ENCODE results near the gene KARS1.
"Not testable (repeated sequence)": the region's sequence is repeated elsewhere in the genome, so short reads cannot be mapped to it uniquely, and the experiment has no call there.

Gene KARS1

DNA sequence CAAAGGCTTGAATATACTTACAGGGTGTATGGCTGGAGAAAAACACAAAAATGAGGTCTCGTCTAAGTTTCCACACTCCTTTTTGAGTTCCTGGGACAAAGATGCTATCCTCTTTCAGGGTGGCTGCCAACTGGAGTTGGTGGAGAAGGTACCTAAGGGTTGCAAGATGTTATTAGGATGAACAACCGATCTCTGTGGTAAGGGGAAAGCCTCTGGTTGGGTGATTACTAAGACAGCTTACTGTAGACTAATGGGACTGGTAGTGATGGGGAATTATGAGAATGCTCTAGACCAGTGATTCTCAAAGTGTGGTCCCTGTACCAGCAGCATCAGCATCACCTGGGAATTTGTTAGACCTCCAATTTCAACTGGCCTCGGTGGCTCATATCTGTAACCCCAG, 30.3 kb downstream of the KARS1 start:
- no peak for TF ChIP-seq GATA1 (IDR thresholded peaks at IDR 0.05; ENCODE audit: low read depth, low read length)
- TF ChIP-seq POLR2A (IDR thresholded peaks at IDR 0.05; ENCODE audit: low read length), result no peak
- DNase-seq, result no peak

DNA sequence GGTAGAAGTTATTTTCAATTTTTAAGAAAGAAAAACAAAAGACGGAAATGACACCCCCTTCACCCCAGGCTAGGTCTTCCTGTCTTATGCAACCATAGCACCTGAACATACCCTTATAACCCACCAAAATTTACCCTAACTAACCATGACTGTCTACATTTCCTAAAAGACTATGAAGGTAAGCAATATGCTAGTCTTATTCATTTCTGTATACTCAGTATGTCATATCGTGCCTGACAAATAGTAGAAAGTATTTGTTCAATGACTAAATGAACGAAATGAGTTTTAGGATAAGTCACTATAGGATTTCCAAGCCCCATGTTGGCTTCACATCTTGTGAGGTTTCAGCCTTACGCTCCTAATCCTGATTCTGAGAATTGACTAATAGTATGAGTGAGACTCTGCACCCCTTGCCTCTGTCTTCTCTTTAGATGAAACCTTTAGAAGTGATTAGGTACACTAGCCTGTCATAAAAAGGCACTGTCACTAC, 30.9 kb downstream of the KARS1 start:
- no peak for DNase-seq
- no peak for TF ChIP-seq POLR2A (IDR thresholded peaks at IDR 0.05; ENCODE audit: low read length)
- no peak for TF ChIP-seq GATA1 (IDR thresholded peaks at IDR 0.05; ENCODE audit: low read depth, low read length)

DNA sequence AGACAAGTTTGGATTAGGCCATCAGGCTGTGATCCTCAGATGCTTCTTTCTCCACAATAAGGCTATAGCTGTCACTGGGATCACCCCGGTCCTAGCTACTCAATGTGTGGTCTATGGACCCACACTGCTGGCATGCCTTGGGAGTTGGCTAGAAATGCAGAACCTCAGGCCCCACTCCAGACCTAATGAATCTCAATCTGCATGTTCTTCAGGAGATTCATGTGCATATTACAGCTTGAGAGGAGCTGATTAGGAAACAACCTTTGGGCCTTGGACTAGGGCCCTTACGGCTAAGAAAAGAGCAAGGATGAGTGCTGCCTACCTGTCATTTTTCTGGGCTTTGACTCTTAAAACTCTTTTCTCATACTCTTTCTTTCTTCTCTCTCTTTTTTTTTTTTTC, 31.8 kb downstream of the KARS1 start:
- no peak for TF ChIP-seq POLR2A (IDR thresholded peaks at IDR 0.05; ENCODE audit: low read length)
- no peak for TF ChIP-seq GATA1 (IDR thresholded peaks at IDR 0.05; ENCODE audit: low read depth, low read length)
- no peak for DNase-seq

DNA sequence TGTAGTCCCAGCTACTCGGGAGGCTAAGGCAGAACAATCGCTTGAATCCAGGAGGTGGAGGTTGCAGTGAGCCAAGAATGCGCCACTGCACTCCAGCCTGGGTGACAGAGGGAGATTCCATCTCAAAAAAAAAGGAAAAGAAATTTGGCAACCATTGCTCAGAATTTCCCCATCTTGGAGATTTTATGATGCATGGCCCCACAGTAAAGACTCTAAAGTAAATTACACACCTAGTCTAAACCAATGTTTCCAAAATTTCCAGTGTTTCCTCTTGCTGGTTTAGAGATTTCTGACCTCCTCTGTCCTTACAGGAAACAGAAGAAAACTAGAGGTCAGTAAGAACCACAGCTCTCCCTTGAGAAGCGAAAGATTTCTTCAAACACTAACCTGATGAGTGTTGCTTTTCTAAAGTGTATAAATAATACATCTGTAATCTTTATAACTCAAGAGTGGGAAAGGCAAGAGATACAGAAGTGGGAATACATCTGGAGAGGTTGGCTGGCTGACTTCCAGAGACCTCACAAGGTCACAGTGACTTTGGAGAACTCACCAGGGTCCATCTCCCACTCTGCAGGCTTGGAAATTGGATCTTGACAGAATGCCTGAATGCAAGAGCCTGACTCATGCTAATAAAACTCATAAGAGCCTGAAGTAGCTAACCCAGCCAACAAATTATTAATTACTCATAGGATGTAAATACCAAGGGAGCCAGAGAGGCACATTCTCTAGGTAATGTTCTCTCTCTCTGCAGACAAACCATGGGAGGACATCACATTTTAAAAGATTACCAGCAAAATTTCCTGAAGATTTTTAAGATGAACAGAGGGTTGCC, 33.2 kb downstream of the KARS1 start:
- no peak for TF ChIP-seq POLR2A (IDR thresholded peaks at IDR 0.05; ENCODE audit: low read length)
- no peak for TF ChIP-seq GATA1 (IDR thresholded peaks at IDR 0.05; ENCODE audit: low read depth, low read length)
- no peak for DNase-seq

DNA sequence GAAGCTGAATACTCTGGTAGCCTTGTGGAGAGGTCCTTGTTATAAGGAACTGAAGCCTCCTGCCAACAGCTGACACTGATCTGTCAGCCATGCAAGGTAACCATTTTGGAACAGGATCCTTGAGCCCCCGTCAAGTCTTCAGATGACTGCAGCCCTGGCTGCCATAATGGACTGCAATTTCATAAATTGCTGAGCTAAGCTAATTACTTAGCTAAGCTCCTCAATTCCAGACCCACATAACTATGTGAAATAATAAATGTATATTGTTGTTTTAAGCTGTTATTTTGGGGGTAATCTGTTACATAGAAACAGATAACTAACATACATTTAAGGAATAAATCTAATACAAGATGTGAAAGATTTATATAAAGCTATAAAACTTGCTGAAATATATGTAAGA, 41.0 kb downstream of the KARS1 start:
- DNase-seq, result no peak
- no peak for TF ChIP-seq GATA1 (IDR thresholded peaks at IDR 0.05; ENCODE audit: low read depth, low read length)
- no peak for TF ChIP-seq POLR2A (IDR thresholded peaks at IDR 0.05; ENCODE audit: low read length)

DNA sequence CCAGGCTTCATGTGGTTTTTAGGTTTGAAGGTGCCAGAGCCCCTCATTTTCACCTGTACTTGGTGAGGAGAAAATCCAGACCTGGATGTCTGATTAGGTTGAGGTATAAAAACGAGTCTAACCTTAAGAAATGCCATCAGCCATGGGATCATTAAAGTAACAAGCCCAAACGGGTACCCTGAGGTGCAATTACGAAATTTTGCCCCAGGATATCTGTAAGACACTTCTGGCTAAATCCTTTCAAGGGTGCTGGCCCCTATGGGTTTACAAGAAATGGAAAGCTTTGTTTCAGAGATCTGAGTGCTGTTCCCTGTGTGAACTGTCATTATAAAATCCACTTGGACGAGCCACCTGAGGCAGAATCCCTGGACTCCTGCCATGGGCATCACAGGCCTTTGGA, 44.2 kb downstream of the KARS1 start:
- no peak for TF ChIP-seq POLR2A (IDR thresholded peaks at IDR 0.05; ENCODE audit: low read length)
- no peak for TF ChIP-seq GATA1 (IDR thresholded peaks at IDR 0.05; ENCODE audit: low read depth, low read length)
- no peak for DNase-seq

DNA sequence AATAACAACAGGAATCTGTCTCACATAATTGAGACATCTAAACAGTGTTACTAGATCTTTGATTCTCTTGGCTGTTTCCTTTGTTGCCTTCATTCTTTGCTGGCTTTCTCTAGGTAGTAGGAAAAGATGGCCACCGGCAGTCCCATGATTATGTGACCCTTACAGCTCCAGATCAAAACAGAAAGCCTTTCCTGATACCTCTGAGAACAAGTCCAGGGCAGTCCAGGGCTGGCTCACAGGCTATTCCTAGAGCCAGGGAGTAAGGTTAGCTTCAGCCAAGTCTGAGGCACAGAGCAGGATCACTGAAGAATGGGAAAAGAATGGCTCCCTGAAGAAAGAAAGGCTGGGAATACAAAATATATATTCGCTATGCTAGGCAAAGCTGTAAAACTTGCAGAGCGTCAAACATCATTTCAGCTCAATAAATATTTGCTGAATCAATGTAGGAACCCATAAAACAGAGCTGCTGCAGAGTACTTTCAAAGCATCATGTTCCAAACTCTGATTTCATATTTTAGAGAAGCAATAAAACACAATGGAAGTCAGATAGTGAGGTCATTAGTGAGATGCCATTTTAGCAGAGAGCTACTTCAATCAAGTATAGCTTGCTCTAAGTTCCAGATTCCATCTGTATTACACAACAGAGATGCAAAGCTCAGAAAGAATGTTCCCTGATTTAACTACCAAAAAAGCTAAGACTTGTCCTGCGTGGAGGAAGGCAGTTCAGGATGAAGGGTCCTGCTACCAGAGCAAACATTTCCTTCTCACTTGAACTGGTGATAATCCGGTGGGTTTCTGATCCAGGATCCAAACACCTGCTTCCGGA, 47.8 kb downstream of the KARS1 start:
- TF ChIP-seq GATA1 (IDR thresholded peaks at IDR 0.05; ENCODE audit: low read depth, low read length) (no peak), POLR2A (IDR thresholded peaks at IDR 0.05; ENCODE audit: low read length) (no peak)
- DNase-seq, result no peak

DNA sequence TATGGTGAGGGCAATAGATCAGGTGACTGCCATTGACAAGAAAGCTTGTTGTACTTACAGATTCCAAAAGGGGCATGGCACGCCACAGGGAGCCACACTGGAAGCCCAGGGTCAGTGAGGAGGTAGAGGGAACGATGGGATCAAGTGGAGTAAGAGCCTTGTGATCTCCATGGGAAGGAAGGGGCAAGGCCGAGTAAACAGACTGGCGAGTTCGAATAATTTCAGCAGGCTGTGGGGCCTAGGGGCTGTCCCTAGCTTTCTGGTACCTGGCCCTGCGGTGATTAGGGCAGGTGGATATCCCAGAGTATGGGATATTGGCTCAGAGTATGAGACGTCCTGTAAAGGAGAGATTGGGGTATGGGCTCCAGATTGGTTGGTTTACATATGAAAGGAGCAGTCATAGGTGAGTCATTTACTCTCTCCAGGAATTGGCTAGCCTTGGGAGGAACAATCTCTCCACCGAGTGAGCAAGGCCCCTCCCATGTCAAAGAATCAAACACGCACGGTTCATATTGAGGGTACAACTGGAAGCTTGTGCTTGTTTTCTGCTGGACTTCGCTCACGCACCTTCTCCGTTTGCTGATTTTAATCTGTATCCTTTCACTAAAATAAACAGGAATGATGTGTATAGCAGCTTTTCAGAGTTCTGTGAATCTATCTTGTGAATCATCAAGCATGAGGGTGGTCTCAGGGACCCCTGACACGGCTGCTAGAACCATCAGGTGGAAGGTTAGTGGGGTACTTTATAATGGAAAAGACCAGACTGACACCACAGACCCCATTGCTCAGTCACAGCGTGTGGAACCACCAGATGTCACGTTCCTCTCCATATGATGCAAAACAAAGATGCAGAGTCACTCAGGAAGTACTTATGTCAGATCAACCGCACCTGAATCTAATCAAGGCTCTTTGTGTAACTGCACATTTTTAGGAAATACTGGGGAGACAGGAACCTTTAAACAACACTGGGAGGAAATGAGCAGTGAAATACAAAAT, 53.3 kb downstream of the KARS1 start:
- TF ChIP-seq POLR2A (IDR thresholded peaks at IDR 0.05; ENCODE audit: low read length) (no peak), GATA1 (IDR thresholded peaks at IDR 0.05; ENCODE audit: low read depth, low read length) (no peak)
- DNase-seq, result peak in 1 of 2 experiments; percentile 33

DNA sequence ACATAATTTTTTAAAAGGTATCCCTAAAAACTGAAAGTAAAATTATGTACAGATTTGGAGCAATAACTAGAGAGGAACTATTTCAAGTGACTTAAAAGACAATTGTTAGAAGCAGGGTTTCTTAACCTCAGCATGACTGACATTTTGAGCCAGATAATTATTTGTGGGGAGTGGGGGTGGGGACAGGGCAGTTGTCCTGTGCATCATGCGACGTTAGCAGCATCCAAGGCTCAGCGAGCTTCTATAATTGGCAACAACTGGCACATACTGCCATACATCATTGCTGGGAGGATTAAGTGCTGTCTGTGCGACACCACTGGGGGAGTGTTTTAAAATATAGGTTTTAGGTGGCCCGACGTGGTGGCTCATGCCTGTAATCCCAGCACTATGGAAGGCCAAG, 54.2 kb downstream of the KARS1 start:
- TF ChIP-seq POLR2A (IDR thresholded peaks at IDR 0.05; ENCODE audit: low read length) (no peak), GATA1 (IDR thresholded peaks at IDR 0.05; ENCODE audit: low read depth, low read length) (no peak)

DNA sequence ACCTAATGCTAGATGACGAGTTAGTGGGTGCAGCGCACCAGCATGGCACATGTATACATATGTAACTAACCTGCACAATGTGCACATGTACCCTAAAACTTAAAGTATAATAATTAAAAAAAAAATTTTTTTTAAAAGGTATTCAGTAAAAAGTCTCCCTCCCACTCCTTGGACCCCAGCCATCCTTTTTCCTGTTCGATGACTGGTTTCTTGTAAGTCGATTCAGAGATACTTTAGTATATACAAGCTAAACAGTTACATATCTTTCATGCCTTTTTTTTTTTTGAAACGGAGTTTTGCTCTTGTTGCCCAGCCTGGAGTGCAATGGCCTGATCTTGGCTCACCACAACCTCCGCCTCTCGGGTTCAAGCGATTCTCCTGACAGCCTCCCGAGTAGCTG, 55.5 kb downstream of the KARS1 start:
- DNase-seq, result not testable (repeated sequence)

More for the DNA sequence above, 54.2 kb downstream of the KARS1 start:
- DNase-seq, result no peak

DNA sequence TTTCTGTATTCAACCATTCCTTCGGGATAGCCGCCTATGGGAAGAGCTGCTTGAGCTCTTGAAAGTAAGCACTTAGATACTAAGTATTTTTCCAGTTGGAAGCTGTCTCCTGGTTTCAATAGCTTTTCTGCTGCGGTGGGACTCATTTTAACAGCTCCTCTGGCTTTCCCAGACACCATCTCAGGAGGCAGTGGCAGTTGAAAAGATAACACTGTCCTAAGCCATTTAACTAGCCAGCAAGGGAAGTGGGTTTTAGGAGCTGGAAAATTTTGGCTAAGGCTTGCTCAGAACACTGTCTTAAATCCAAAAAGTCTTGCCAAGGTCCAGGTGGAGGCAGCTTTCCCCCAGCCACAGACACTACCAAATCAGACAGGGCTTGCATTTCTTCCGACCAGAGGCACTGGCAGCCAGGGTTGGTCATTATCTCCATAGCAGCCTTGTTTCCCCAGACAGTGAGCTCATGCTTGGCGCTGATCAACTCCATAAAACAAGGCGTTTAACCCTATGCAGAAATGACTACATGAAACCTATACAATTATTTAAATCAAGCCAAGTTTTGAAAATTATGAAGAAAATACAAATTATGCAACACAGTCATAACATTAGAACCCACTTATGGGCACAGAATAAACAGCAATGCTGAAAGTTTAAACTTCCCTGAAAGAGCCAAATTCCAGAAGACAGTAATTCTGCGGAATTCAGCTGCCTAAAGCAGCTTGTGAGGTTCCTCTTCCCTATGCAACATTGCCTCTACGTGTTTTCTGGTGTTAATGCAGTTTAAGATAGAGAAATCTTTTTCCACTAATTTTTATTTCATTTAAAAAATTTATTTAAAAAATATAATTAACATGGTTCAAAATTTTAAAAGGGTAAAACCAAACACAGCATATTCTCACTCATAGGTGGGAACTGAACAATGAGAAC, 56.3 kb downstream of the KARS1 start:
- TF ChIP-seq GATA1 (IDR thresholded peaks at IDR 0.05; ENCODE audit: low read depth, low read length) (no peak), POLR2A (IDR thresholded peaks at IDR 0.05; ENCODE audit: low read length) (no peak)
- peak; percentile 45 to 50 for DNase-seq

DNA sequence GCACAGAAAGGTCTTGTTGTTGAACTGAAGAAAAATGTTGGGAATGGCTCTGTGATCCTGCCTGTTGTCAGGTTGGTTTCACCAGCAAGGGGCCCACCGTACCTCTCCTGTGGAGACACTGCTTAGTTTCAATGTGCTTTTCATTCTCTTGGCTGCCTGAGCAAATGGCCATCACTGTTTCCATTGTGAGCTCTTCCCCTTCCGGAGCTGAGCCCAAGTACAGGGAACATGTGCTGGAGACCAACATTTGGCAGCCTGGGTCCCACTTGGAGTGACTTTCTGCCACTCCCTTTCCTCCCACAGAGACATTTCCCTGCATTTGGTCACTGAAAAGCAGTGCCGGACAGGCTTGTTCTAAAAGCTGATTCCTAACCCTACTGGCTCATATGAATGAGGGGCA, 58.2 kb downstream of the KARS1 start:
- DNase-seq, result no peak
- no peak for TF ChIP-seq POLR2A (IDR thresholded peaks at IDR 0.05; ENCODE audit: low read length)
- TF ChIP-seq GATA1 (IDR thresholded peaks at IDR 0.05; ENCODE audit: low read depth, low read length), result no peak
